H1 (cell line): ENCODE results near the gene TSPAN3. TPM values are rescaled to one million over a fixed set of nuclear protein-coding genes. Genes with fewer than 3 reads are reported as not detected.

Experiments
- CTCF ChIA-PET: fragments of 300-600 bp; sonication (Branson Sonifier 250); formaldehyde crosslinking; loops from one replicate; lab custom pipeline; 2021; ENCODE audit not compliant: partially characterized antibody; lab: Charles Lee
- POLR2A ChIA-PET: fragments of 300-600 bp; sonication (Branson Sonifier 250); formaldehyde crosslinking; loops from one replicate; lab custom pipeline; 2021; ENCODE audit warnings: inconsistent platforms; ENCODE audit not compliant: partially characterized antibody; lab: Charles Lee
- DNase-seq, 2 experiments: peaks; one replicate each; pipeline versions ENCODE4 v3.0.0 to v3.0.0-alpha.2; 2010 to 2022; ENCODE audit warnings: low spot score in 2 of 2, low read depth in 1 of 2, mixed read lengths in 1 of 2
- FAIRE-seq: peaks from 2 replicates; lab custom pipeline; 2011; peaks lifted over from hg19 to GRCh38; lab: Jason Lieb, UNC
- H2AFZ ChIP-seq: 2 replicates; pipeline ENCODE4 v1.8.1; 2012; ENCODE audit warnings: low read length, inconsistent platforms
- H2AK5ac ChIP-seq: 2 replicates; pipeline ENCODE4 v1.6.1; 2013; ENCODE audit warnings: low read depth, low read length
- H2BK120ac ChIP-seq: replicated peaks from 2 replicates; pipeline ENCODE3; 2013; ENCODE audit warnings: low read depth, low read length, inconsistent platforms
- H2BK12ac ChIP-seq: 2 replicates; pipeline ENCODE4 v1.6.1; 2013; ENCODE audit warnings: low read depth, low read length
- H2BK15ac ChIP-seq: 2 replicates; pipeline ENCODE4 v1.6.1; 2013; ENCODE audit warnings: low read length
- H2BK20ac ChIP-seq: 2 replicates; pipeline ENCODE4 v1.6.1; 2013; ENCODE audit warnings: low read length
- H2BK5ac ChIP-seq: 2 replicates; pipeline ENCODE4 v1.6.1; 2013; ENCODE audit warnings: low read depth, low read length
- H3K14ac ChIP-seq: 2 replicates; pipeline ENCODE4 v1.6.1; 2013; ENCODE audit warnings: inconsistent platforms; ENCODE audit not compliant: insufficient read length
- H3K18ac ChIP-seq: 2 replicates; pipeline ENCODE4 v1.6.1; 2013; ENCODE audit warnings: low read length; ENCODE audit errors: extremely low read depth
- H3K23ac ChIP-seq: 2 replicates; pipeline ENCODE4 v1.6.1; 2013; ENCODE audit warnings: inconsistent platforms; ENCODE audit not compliant: insufficient read length
- H3K23me2 ChIP-seq: 2 replicates; pipeline ENCODE4 v1.6.1; 2013; ENCODE audit warnings: low read depth, low read length
- H3K27ac ChIP-seq: 2 replicates; pipeline ENCODE4 v1.6.1; 2011; ENCODE audit warnings: low read depth, low read length, inconsistent platforms
- H3K27me3 ChIP-seq, 4 experiments: replicated peaks in 1 of 4; 1 replicate in 1 of 4; 2 replicates in 3 of 4; pipeline versions ENCODE4 v1.6.1 to v1.8.1; 2011 to 2013; ENCODE audit warnings: low read length in 3 of 4, mild to moderate bottlenecking in 3 of 4, inconsistent platforms in 2 of 4, mixed read lengths in 2 of 4, moderate library complexity in 1 of 4; ENCODE audit not compliant: control insufficient read depth in 3 of 4, insufficient read depth in 3 of 4; ENCODE audit errors: extremely low read depth in 1 of 4
- H3K36me3 ChIP-seq, 4 experiments: 2 replicates each; pipeline versions ENCODE4 v1.6.1 to v1.8.1; 2011 to 2013; ENCODE audit warnings: mild to moderate bottlenecking in 4 of 4, low read length in 3 of 4, moderate library complexity in 2 of 4, control low read depth in 1 of 4, inconsistent platforms in 1 of 4; ENCODE audit not compliant: insufficient read depth in 4 of 4, control insufficient read depth in 2 of 4
- H3K4ac ChIP-seq: replicated peaks from 2 replicates; pipeline ENCODE3; 2013; ENCODE audit warnings: low read length, low read depth, mixed read lengths, inconsistent platforms; ENCODE audit not compliant: insufficient read length
- H3K4me1 ChIP-seq, 4 experiments: replicated peaks in 1 of 4; 1 replicate in 1 of 4; 2 replicates in 3 of 4; pipeline versions ENCODE4 v1.6.1 to v1.8.1; 2011 to 2013; ENCODE audit warnings: low read length in 3 of 4, inconsistent platforms in 2 of 4, mixed read lengths in 1 of 4; ENCODE audit not compliant: insufficient read depth in 4 of 4, control insufficient read depth in 3 of 4
- H3K4me2 ChIP-seq, 2 experiments: 2 replicates each; pipeline versions ENCODE4 v1.6.1 to v1.8.1; 2011 to 2013; ENCODE audit warnings: low read depth in 2 of 2, low read length in 2 of 2, control low read depth in 1 of 2, inconsistent platforms in 1 of 2, mild to moderate bottlenecking in 1 of 2; ENCODE audit not compliant: insufficient read depth in 1 of 2
- H3K4me3 ChIP-seq, 4 experiments: fragments of 200-600, 300-600 bp in 1 of 4; sonication (generic), shearing (Covaris generic), sonication (Bioruptor Twin) in 1 of 4; 2 replicates each; pipeline versions ENCODE4 v1.5.1 to v1.8.1; 2011 to 2016; ENCODE audit warnings: low read length in 4 of 4, low read depth in 3 of 4, control low read depth in 2 of 4, inconsistent platforms in 2 of 4, mild to moderate bottlenecking in 2 of 4, mixed read lengths in 1 of 4, moderate library complexity in 1 of 4; ENCODE audit not compliant: insufficient read depth in 2 of 4; ENCODE audit errors: extremely low read depth in 1 of 4
- H3K56ac ChIP-seq: replicated peaks from 2 replicates; pipeline ENCODE3; 2013; ENCODE audit warnings: low read depth, mild to moderate bottlenecking, mixed read lengths, low read length, inconsistent platforms; ENCODE audit not compliant: insufficient read length
- H3K79me1 ChIP-seq: 2 replicates; pipeline ENCODE4 v1.6.1; 2013; ENCODE audit warnings: low read depth, low read length, control low read depth
- H3K79me2 ChIP-seq, 2 experiments: 2 replicates each; pipeline versions ENCODE4 v1.6.1 to v1.8.1; 2012 to 2013; ENCODE audit warnings: low read length in 2 of 2, mild to moderate bottlenecking in 2 of 2, inconsistent platforms in 1 of 2; ENCODE audit not compliant: insufficient read depth in 2 of 2, control insufficient read depth in 1 of 2
- H3K9ac ChIP-seq, 4 experiments: replicated peaks in 1 of 4; 1 replicate in 1 of 4; 2 replicates in 3 of 4; pipeline versions ENCODE4 v1.6.1 to v1.8.1; 2011 to 2013; ENCODE audit warnings: low read depth in 3 of 4, low read length in 3 of 4, control low read depth in 2 of 4, mild to moderate bottlenecking in 2 of 4, moderate library complexity in 2 of 4, inconsistent platforms in 1 of 4; ENCODE audit errors: extremely low read depth in 1 of 4
- H3K9me3 ChIP-seq, 2 experiments: 2 replicates each; pipeline versions ENCODE4 v1.6.1 to v1.8.1; 2012 to 2013; ENCODE audit warnings: mild to moderate bottlenecking in 2 of 2, moderate library complexity in 2 of 2, control low read depth in 1 of 2, inconsistent platforms in 1 of 2, low read depth in 1 of 2, low read length in 1 of 2, mixed read lengths in 1 of 2; ENCODE audit not compliant: insufficient read depth in 2 of 2
- H4K20me1 ChIP-seq, 2 experiments: replicated peaks in 1 of 2; 2 replicates each; pipeline versions ENCODE3 to v1.8.1; 2011 to 2013; ENCODE audit warnings: inconsistent platforms in 2 of 2, low read length in 2 of 2, mild to moderate bottlenecking in 1 of 2; ENCODE audit not compliant: insufficient read depth in 2 of 2, control insufficient read depth in 1 of 2
- H4K5ac ChIP-seq: 2 replicates; pipeline ENCODE4 v1.6.1; 2013; ENCODE audit warnings: low read length, low read depth, mixed read lengths, inconsistent platforms; ENCODE audit not compliant: insufficient read length
- H4K8ac ChIP-seq: 2 replicates; pipeline ENCODE4 v1.8.0; 2013; ENCODE audit warnings: mild to moderate bottlenecking, moderate library complexity, low read length, inconsistent platforms; ENCODE audit not compliant: insufficient read depth; ENCODE audit errors: extremely low read depth
- H4K91ac ChIP-seq: replicated peaks from 2 replicates; pipeline ENCODE3; 2013; ENCODE audit warnings: low read length, mixed read lengths, inconsistent platforms; ENCODE audit not compliant: insufficient read length
- CHD2 ChIP-seq: IDR thresholded peaks from 2 replicates; pipeline ENCODE4 v1.6.1; 2012; ENCODE audit warnings: low read length, improper control_type of control experiment
- GABPA ChIP-seq: IDR thresholded peaks from 2 replicates; pipeline ENCODE4 v1.6.1; 2011; ENCODE audit warnings: mild to moderate bottlenecking, low read length, moderate library complexity, borderline replicate concordance; ENCODE audit not compliant: insufficient read depth
- KDM4A ChIP-seq: IDR thresholded peaks from one replicate; pipeline ENCODE4 v1.7.1; 2012; ENCODE audit warnings: low read depth, mild to moderate bottlenecking, moderate library complexity, low read length, inconsistent platforms; ENCODE audit not compliant: severe bottlenecking
- SIRT6 ChIP-seq: IDR thresholded peaks from one replicate; pipeline ENCODE4 v1.7.1; 2012; ENCODE audit warnings: low read length, inconsistent platforms
- WGBS, 2 experiments: shearing (Covaris generic) in 1 of 2; methylation state at CpG; one replicate each; pipeline versions ENCODE4 v1.1.6 to v1.1.7; 2013 to 2015; ENCODE audit warnings: low lambda C conversion rate in 2 of 2, mixed read lengths in 2 of 2, inconsistent platforms in 1 of 2, low coverage in 1 of 2, missing lambda C conversion rate in 1 of 2; ENCODE audit not compliant: insufficient replicate concordance in 2 of 2, insufficient coverage in 1 of 2, insufficient read length in 1 of 2; ENCODE audit errors: extremely low coverage in 1 of 2, missing lambda C conversion rate in 1 of 2; 5-methylcytosine and 5-hydroxymethylcytosine counted together
- polyA plus RNA-seq, 7 experiments: library from polyadenylated mRNA; depleted of rRNA in 3 of 7; stranded (reverse) in 5 of 7; unstranded in 2 of 7; fragments of >200 nt in 5 of 7; fragments of 200-250 nt in 2 of 7; gene quantifications; 1 replicate in 5 of 7; 2 replicates in 1 of 7; 4 replicates in 1 of 7; pipeline versions ENCODE4 v1.2.1 to v1.2.3, GENCODE V29; 2011 to 2013; ENCODE audit warnings: missing spikeins in 2 of 7, mixed read lengths in 2 of 7
- total RNA-seq: library from RNA; stranded (reverse); fragmentation: NEBNext Ultra II Directional; extraction: Animal tissue kit (Norgen Biotek cat#: 25700); gene quantifications from 2 replicates; pipeline ENCODE4 v1.2.1, GENCODE V29; 2021

Gene TSPAN3
- total and polyA plus RNA-seq, 2 of the 8 experiments (the other 6 are each of a cell fraction or from before 2014, with no cell fraction given) = 107 to 238 TPM

DNA sequence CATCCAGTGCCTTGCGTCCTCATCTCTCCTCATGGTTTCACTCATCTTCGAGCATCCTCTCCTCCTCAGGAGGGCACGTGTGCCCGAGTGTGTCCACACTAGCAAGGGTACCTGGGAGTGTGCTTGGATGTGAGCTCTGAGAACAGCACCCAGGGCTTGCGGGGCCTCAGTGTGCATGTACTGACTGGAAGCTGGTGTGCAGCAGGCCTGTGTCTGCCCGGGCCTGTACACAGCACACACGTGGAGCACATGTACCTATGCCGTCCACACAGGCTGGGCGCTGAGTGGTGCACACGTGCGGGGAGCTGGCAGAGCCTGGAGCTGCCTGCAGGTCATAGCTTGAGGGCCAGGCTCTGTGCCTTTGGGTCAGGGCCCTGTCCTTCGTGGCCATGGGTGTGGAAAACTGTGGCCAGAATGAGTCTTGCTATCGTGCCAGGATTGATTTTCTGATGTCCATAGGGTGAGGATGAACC, 34.9 kb downstream of the TSPAN3 start:
- Histone ChIP-seq H3K9me3 (peaks cover 0 to 12% of the 10 kb centered on the region in 2 experiments; a peak in 1 of 4 replicates), H4K5ac (no peak overlapping the region), H2AK5ac (no peak overlapping the region), H2AFZ (no peak overlapping the region), H2BK20ac (no peak overlapping the region), H4K8ac (peak overlapping the region; percentile 51; the same call in 1 of the 2 replicates), H4K20me1 (no peaks in the 10 kb centered on the region), H3K56ac (peak overlapping the region; percentile 18), H3K23ac (no peak overlapping the region), H3K4me3 (no peak overlapping the region), H3K36me3 (peaks cover 0 to 6% (median 1%) of the 10 kb centered on the region in 4 experiments; a peak in 4 of 8 replicates), H3K23me2 (no peaks in the 10 kb centered on the region), H3K9ac (no peak overlapping the region), H3K27me3 (no peaks in the 10 kb centered on the region; a peak in 1 of 7 replicates), H3K4ac (no peak overlapping the region), H2BK5ac (no peak overlapping the region), H3K27ac (no peak overlapping the region), H4K91ac (no peak overlapping the region), H3K79me2 (no peaks in the 10 kb centered on the region), H3K79me1 (no peaks in the 10 kb centered on the region), H3K4me2 (no peak overlapping the region), H2BK15ac (no peak overlapping the region), H3K4me1 (peaks cover 0 to 13% (median 6%) of the 10 kb centered on the region in 4 experiments; a peak in 4 of 7 replicates), H2BK12ac (no peak overlapping the region), H3K14ac (no peak overlapping the region), H3K18ac (no peak overlapping the region), H2BK120ac (no peak overlapping the region)
- 88% methylated on average over 13 of the region's 13 CpGs; no CpG with 5 or more reads in 1 of the 2 experiments for WGBS, 2 experiments
- FAIRE-seq (no peak), DNase-seq (peak in 1 of 2 experiments; percentile 43)
- TF ChIP-seq CHD2 (no peak), SIRT6 (no peak), GABPA (no peak), KDM4A (no peak)
- ChIA-PET POLR2A (interaction anchor here (0.6 to 2.1 kb wide), 2 partner anchors 10 to 216 kb away, joined by 3 to 6 read pairs; no protein-coding TSS in a partner anchor), CTCF (interaction anchor here (0.6 to 5.4 kb wide), 18 partner anchors 9 to 558 kb away, joined by 3 to 77 read pairs (median 4); no protein-coding TSS in a partner anchor)
